GM18507 (cell line): ENCODE data around the gene SPOP.
A peak's percentile ranks its signal among the peaks of the same experiment; 100 is the strongest.
"Not testable (repeated sequence)": the region's sequence is repeated elsewhere in the genome, so short reads cannot be mapped to it uniquely, and the experiment has no call there.

ENCODE experiments used
- DNase-seq: peaks from one replicate; pipeline ENCODE4 v3.0.0; 2011; ENCODE audit warnings: low read depth; ENCODE audit not compliant: insufficient read length; ENCODE audit errors: extremely low spot score
- FAIRE-seq: peaks from 2 replicates; lab custom pipeline; 2011; peaks lifted over from hg19 to GRCh38; lab: Jason Lieb, UNC

The SPOP gene

DNA sequence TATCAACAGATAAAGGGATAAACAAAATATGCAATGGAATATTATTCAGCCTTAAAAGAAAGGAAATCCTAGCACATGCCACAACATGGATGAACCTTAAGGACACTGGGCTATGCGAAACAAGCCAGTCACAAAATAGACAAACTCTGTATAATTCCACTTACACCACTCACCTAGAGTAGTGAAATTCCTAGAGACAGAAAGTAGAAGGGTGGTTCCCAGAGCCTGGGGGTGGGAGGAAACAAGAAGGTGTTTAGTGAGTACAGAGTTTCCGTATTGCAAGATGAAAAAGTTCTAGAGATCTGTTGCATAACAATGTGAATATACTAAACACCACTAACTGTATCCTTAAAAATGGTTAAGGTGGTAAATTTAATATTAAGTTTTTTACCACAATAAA lies 10.0 kb downstream of the SPOP start:
- peak; percentile 42 for FAIRE-seq
- no peak for DNase-seq

DNA sequence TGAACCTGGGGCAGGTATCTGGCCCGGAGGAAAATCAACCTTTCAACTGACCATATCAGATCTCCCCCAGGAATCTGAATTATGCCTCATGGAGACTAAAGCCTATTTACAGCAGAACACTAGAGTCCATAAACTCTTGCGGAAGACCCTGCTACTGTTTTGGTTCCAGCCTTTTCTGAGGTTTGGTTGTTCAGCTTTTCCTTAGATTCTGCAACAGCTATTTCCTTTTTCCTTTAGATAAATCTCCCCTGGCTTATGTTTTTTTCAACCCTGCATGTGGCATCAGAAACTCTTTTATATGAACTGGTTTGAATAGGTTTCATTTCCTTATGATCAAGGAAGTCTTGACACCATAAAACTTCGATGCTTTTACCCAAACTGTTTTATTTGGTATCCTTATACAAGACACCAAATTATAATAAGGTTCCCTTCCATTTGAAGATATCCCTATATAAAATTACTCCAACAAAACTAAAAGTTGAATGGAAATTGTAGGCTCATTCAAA lies 13.1 kb downstream of the SPOP start:
- FAIRE-seq = no peak

DNA sequence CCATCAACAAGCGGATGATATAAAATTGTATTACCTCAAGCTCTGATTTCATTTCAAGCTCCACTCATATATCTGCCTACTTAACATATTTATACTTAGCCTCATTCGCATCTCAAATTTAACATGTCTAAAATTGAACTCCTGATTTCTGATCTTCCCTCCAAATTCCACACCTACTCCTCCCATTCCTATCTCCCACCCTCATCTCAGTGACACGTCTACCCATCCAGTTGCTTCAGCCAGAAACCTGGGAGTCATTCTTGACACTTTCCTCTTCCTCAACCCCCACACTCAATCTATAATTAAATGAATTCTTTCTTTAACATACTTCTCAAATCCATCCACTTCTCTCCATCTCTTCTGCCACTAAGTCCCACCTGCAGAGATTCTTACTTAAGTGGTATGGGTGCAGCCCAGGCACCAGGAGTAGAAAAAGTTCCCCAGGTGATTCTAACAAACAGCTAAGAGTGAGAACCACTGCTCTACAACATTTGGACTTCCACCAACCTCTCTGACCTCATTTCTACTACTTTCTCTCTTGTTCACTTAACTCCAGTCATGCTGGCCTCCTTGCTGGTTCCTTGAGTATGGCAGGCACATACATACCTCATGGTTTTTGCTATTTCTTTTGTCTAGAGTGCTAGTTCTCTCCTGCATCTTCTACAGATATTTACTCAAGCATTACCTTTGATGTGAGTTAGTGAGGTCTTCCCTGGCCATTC lies 18.1 kb downstream of the SPOP start:
- FAIRE-seq (no peak), DNase-seq (no peak)

More for the DNA sequence above, 13.1 kb downstream of the SPOP start:
- no peak for DNase-seq

DNA sequence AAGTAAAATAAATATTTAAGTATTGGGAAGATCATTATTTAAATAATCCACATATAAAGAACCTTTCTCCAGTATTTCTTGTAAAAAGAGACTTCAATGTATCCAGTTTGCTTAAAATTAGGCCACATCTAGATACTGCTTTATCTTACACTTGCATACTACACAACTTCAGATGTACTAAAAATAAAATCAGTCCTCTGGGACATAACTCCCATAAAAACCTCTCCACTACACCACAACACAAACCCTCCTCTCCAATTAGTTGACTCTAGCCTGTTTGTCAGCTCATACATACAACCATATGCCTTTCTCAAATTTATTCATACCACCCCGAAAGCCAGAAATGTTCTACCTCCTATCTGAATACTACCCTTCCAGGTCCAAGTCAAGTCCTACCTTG lies 21.6 kb downstream of the SPOP start:
- no peak for FAIRE-seq
- DNase-seq = no peak

DNA sequence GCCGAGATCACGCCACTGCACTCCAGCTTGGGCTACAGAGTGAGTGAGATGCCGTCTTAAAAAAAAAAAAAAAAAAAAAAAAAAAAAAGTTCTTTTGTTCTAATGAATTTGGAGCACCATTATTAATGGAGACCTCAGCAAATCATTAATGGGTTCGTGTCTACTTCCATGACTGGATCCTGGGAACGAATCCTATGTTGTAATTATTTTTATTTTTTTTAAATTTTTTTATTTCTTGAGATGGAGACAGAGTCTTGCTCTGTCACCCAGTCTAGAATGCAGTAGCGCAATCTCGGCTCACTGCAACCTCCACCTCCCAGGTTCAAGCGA lies 30.7 kb downstream of the SPOP start:
- no peak for DNase-seq
- no peak for FAIRE-seq

DNA sequence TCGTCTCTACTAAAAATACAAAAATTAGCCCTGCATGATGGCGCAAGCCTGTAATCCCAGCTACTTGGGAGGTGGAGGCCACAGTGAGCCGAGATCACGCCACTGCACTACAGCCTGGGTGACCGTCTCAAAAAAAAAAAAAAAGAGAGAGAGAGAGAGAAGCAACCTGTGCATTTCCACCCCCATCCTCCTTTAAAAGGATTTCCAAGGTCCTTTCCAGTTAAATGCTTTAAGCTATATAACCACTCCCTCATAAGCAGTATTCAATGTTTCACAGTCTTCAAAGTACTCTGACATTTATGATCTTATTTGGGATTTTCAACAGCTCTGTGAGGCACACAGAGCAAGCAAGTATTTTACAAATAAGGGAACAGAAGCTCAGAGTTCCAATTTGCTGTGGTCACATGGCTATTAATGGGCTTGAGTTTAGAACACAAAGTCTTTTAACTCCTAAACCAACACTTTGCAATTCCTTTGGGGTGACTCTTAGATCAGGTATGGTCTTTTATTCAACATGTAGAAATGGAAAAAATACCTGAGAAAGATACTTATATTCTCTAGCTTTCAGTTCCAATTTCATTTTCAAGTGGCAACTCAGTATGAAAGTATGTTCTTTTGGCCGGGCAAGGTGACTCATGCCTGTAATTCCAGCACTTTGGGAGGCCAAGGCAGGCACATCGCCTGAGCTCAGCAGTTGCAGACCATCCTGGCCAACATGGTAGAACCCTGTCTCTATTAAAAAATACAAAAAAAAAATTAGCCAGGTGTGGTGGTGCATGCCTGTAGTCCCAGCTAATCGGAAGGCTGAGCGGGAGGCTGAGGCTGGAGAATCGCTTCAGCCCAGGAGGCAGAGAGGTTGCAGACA lies 31.3 kb downstream of the SPOP start:
- peak; percentile 82 for FAIRE-seq
- peak; percentile 20 for DNase-seq

DNA sequence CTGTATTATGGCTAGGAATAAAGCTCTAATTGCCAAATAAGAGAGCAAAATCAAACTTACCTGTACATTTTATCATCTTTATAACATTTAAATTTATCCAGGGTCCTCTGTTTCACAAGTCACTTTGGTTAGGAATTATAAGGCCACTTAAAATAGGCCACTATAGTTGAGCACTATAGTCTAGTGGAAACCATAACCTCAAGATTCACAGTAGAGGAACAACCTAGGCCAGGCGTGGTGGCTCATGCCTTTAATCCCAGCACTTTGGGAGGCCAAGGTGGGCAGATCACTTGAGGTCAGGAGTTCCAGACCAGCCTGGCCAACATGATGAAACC lies 31.9 kb downstream of the SPOP start:
- DNase-seq, FAIRE-seq: not testable (repeated sequence)

DNA sequence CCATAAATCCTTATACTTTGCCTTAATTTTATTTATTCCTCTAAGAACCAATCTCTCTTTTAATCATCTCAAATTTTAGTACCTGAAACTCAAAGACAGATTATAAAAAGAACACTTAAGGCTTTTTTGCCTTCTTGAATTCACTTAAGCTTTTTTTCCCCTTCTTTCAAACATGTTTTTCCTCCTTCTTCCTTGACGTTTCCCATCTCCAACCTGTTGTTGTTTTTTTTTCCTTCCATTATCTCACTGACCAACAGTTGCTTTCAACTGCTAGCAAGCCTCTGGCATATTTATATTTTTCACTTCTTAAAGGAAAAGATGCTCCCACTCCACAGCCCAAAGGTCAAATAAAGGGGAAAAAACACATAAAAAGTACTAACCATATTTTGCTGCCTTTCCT lies 32.2 kb downstream of the SPOP start:
- FAIRE-seq = no peak
- DNase-seq = no peak

DNA sequence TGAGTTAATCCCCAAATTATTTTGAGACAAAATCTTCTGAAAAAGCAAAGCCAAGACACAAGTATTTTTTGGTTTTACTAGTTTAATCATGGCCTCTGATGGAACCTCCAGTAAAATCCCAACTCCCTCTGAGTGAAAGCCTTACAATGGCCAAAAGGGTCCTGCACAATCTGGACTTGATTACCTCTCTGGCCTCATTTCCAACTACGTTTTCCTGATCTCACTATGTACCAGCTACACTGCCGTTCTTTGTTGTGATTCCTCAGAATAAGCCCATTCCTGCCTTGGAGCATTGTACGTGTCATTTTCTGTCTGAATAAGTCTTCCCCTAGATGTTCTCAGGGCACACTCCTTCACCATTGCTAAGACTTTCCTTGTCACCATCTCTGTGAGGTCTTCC lies 37.3 kb downstream of the SPOP start:
- DNase-seq (no peak), FAIRE-seq (no peak)

DNA sequence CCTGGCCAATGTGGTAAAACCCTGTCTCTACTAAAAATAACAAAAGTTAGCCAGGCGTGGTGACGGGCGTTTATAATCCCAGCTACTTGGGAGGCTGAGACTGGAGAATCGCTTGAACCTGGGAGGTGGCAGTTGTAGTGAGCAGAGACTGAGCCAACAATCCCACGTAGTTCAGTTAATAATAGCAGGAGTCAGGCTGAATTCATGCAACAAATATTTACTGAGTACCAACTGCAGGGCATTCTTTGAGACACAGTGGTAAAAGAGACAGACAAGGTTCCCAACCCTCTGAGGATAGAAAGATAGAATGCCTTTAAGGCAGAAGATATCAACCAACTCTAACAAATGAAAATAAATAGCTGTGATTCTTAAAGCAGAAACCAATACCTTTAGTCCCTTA lies 39.1 kb downstream of the SPOP start:
- DNase-seq = no peak
- FAIRE-seq = no peak

DNA sequence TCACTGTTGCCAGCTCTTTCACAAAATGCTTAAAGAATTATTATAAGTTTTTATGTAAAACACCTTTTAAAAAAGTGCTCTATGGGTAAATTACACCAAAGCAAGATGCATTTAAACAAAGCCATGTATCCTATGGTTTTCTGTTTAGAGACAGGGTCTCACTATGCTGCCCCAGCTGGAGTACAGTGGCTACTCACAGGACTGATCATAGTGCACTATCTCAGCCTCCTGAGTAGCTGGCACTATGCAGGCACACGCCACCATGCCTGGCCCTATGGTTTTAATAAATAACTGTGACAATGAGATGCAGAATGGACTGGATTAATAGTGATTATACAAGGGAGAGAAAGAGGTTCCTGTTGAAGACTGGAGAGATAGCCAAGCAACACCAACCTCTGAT lies 40.2 kb downstream of the SPOP start:
- DNase-seq = no peak
- FAIRE-seq = no peak

DNA sequence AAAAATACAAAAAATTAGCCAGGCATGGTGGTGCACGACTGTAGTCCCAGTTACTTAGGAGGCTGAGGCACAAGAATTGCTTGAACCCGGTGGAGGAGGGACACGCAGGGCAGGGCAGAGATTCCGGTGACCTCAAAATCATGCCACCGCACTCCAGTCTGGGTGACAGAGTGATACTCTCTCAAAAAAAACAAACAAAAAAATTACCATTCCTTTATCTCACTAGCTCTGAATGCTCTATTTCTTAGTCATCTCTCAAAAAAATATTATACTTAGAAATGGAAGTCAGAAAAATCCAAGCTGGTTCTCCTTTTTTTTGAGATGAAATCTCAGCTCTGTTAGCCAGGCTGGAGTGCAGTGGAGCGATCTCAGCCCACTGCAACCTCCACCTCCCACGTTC lies 40.8 kb downstream of the SPOP start:
- FAIRE-seq (no peak), DNase-seq (no peak)

DNA sequence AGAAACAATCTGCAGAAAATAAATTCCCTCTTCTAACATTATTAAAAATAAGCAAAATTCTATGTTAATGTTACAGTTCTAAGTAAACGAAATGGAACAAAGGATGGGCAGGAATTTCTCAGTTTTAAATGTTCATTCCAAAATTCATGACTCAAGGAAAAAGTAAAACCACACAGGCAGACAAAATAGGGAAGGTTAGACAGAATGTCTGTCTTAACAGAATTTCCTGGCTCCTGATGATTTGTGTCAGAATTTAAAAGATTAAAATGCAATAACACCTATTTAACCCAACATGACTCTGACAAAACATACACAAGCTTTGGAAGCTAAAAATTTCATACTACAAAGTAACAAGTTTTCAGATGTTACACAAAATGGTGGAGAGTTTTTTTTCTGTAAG lies 42.8 kb downstream of the SPOP start:
- no peak for FAIRE-seq
- no peak for DNase-seq

DNA sequence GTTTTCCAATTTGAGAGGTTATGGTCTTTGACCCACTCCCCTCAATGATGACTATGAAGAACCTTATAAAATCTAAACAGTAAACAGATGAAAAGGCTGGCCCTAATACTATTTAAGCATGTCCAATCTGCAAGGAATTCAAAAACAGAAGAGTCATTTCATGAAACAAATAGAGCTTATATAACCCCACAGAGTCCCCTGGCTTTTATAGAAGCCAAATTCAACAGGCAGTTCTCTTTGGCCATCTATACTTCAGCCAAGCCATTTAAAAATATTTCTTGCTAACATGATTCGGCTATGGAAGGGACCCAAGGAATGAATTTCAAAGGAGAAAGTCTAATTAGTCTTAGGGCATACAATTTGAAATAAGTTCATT lies 43.4 kb downstream of the SPOP start:
- no peak for DNase-seq
- FAIRE-seq = no peak

DNA sequence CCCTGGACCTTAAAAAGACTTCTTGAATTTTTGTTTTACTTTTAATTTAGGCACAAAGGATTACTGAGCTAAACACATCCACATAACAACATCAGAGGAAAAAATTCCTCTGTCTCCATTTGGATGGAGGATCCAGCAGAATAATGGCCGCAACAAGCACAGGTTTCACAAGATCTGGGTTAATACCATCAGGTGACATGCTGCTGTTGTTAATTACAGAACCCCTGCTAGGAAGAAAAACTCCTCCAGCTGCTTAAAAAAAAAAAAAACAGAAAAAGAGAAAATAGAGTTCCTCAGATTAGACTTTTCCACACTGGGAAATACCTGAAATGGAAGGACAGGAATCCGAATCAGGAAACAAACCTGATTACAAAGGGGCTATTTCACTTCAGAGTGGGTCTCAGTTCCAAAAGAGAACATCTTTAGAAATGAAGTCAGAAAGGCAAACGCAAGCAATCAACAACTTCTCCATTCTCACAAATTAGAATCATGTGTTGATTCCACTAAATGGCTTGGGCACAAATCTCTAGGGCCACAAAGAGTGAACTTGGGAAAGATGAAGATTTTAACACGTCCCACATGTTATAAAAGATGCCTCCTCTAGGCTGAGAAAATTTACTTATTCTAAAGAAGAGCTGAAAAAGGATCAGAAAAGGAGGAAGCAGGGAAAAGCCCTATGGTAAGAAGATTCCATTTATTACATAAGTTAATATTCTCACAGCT lies 44.0 kb downstream of the SPOP start:
- FAIRE-seq = no peak
- no peak for DNase-seq

DNA sequence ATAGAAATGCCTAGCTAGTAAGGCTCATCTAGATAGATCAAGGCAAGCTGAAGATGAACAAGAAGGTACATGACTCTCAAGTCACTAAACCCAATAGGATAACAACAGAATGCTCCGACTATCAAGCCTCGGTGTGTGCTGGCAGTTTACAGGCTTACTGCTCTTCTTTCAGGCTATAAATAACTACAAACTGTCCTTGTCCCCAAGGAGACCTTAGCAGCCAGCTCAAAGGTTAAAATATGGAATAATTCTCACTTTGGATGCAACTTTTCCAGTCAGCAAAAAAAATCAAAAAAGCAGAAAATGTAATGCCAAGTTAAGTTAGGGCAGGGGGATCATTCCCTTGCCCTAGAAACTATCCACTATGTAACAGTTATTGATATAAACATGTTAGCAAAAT lies 44.6 kb downstream of the SPOP start:
- FAIRE-seq = no peak

DNA sequence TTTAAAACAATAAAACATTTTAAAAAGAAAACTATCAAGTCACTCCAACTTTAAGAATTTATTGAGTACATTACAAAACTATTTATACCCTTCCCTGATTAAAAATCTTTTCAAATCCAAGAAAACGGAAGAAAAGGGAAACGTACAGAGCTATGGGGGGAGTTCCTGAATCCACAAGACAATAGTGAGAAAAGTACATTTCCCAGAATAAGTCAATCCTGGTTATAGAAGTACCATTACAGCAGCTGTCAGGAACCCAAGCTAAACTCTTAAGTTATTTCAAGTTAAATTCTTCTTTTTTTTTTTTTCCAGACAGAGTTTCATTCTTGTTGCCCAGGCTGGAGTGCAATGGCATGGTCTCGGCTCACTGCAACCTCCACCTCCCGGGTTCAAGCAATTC lies 45.7 kb downstream of the SPOP start:
- DNase-seq (no peak), FAIRE-seq (no peak)

More for the DNA sequence above, 44.6 kb downstream of the SPOP start:
- no peak for DNase-seq

DNA sequence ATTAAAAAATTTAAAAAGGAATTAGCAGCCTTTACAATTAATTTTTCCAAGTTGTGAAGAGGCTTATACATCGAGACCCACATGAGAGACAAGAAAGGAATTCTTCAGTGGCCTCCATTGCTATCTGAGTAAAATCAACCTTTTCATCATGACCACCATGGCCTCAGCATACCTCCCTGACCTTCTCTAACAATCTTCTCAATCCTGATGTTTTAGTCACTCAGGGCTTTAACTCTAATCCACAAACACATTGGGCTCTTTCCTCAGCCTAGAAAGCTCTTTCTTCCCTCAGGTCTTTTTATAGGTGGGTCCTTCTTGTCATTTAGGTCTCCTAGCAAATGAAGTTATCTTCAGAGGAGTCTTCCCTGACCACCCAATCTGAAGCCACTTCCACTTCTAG lies 46.4 kb downstream of the SPOP start:
- FAIRE-seq (peak; percentile 52), DNase-seq (no peak)

DNA sequence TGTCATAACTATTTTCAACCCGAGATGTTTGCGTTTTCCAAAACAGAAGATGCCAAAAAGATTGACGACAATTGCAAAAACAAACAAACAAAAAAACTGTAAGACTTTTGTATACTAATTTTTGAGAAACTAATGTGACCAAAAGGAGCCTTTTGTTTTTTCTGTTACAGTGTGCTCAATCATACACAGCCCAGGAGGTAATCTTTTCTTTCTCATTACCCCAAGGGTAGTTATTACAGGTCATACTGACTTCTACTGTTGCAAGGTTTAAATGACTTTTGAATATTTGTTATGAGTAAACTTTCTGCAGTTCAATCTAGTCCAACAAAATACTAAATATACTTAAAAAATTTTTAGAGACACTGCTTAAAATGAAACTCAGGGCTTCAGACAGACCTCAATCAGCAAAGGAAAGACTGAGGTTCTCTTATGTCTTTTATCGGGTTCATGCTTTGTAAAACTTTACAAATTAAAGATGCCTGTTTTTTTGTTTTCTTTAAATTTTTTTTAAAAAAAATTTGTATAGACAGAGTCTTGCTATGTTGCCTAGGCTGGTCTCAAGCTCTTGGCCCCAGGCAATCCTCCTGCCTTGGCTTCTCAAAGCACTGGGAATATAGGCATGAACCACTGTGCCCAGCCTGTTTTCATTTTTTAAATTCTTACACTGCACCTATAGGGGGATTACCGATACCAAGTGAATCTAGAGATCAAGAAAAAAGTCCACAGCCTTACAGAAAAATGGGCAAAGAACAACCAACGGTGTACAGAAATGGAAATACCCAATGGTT lies 47.6 kb downstream of the SPOP start:
- FAIRE-seq (peak; percentile 9), DNase-seq (no peak)

DNA sequence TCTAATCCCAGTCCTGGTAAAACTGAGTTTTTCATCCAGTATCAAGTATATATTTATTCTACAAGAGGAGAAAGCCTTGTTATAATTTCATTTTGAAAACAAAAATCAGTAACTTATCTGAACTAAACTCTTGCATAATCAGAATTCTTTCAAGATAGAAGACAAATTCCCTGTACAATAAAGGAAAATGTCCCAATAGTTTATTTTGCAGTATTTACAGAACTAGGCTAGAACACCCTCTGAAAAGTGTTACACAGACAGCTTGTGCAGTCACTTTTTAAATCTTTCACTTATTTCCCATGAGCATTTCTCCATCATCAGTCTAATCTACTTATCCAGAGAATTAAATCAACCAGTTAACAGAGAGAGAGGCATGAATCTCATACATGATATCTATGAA lies 48.5 kb downstream of the SPOP start:
- no peak for DNase-seq

More for the DNA sequence above, 48.5 kb downstream of the SPOP start:
- no peak for FAIRE-seq
